Osteoblast (primary cell): Measurements from ENCODE around the gene DUS3L. TPM values are rescaled to one million over a fixed set of nuclear protein-coding genes. Genes with fewer than 3 reads are reported as not detected.

Source experiments
- DNase-seq: peaks from one replicate; pipeline ENCODE4 v3.0.0; 2011; ENCODE audit warnings: low spot score, mixed read lengths; ENCODE audit not compliant: insufficient read length; ENCODE audit errors: missing footprints
- H2AFZ ChIP-seq: 2 replicates; pipeline ENCODE4 v1.6.0; 2011; ENCODE audit warnings: mild to moderate bottlenecking, low read length
- H3K27ac ChIP-seq: 2 replicates; pipeline ENCODE4 v1.5.1; 2011; ENCODE audit warnings: mild to moderate bottlenecking, low read depth, low read length, moderate library complexity
- H3K27me3 ChIP-seq: 2 replicates; pipeline ENCODE4 v1.6.0; 2012; ENCODE audit warnings: mild to moderate bottlenecking, control low read depth, inconsistent platforms, low read length, moderate library complexity; ENCODE audit not compliant: insufficient read depth
- H3K36me3 ChIP-seq: 2 replicates; pipeline ENCODE4 v1.5.1; 2011; ENCODE audit warnings: mild to moderate bottlenecking, low read length, control low read depth, moderate library complexity; ENCODE audit not compliant: insufficient read depth
- H3K4me1 ChIP-seq: 2 replicates; pipeline ENCODE4 v1.5.1; 2011; ENCODE audit warnings: mild to moderate bottlenecking, low read length, control low read depth, moderate library complexity; ENCODE audit not compliant: insufficient read depth
- H3K4me2 ChIP-seq: 2 replicates; pipeline ENCODE4 v1.6.0; 2011; ENCODE audit warnings: mild to moderate bottlenecking, low read length; ENCODE audit not compliant: insufficient read depth
- H3K4me3 ChIP-seq: fragments of 200-600 bp; sonication (generic); 3 replicates; pipeline ENCODE4 v1.5.1; 2012; ENCODE audit warnings: mild to moderate bottlenecking, low read length, inconsistent platforms; ENCODE audit not compliant: insufficient read depth
- H3K79me2 ChIP-seq: 2 replicates; pipeline ENCODE4 v1.6.0; 2012; ENCODE audit warnings: mild to moderate bottlenecking, low read length, control low read depth, inconsistent platforms; ENCODE audit not compliant: insufficient read depth
- H3K9me3 ChIP-seq: 2 replicates; pipeline ENCODE4 v1.5.1; 2011; ENCODE audit warnings: low read depth, low read length, control low read depth
- H4K20me1 ChIP-seq: 2 replicates; pipeline ENCODE4 v1.6.0; 2012; ENCODE audit warnings: mild to moderate bottlenecking, low read length, control low read depth; ENCODE audit not compliant: insufficient read depth
- total RNA-seq: library from RNA; depleted of rRNA; stranded (reverse); fragments of >200 nt; gene quantifications from 2 replicates; pipeline ENCODE4 v1.2.3, GENCODE V29; 2012
- TF ChIP-seq, protein P1 (sequence below): IDR thresholded peaks from 2 replicates; pipeline ENCODE4 v1.5.1; 2011; ENCODE audit warnings: mild to moderate bottlenecking, low read depth, low read length, moderate library complexity; ENCODE audit errors: extremely low read depth

Gene DUS3L
- total RNA-seq, 1 donor = 30.0 TPM

DNA sequence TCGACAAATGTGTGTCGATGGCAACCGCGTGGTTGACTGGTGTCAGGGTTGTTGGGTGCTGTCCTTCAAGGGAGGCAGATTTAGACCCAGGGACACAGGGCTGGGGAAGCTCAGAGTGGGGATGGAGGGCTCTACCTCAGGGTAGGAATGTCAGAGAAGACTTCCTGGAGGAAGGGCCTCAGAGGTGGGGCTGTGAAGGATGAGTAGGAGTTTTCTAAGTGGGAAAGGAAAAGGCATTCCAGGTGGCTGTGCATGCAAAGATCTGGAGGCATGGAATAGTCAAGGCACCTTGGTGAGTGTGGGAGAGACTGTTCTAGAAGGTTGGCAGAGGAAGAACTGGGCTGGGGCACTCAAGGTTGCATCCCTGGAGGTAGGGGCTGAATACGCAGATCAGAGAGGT, 15.9 kb upstream of the DUS3L start:
- H4K20me1 ChIP-seq = no peaks in the 10 kb centered on the region
- no peak overlapping the region for H3K4me2 ChIP-seq
- H3K36me3 ChIP-seq = no peaks in the 10 kb centered on the region
- H3K4me3 ChIP-seq = no peak overlapping the region
- peaks cover 5% of the 10 kb centered on the region for H3K4me1 ChIP-seq
- TF ChIP-seq, protein P1, sequence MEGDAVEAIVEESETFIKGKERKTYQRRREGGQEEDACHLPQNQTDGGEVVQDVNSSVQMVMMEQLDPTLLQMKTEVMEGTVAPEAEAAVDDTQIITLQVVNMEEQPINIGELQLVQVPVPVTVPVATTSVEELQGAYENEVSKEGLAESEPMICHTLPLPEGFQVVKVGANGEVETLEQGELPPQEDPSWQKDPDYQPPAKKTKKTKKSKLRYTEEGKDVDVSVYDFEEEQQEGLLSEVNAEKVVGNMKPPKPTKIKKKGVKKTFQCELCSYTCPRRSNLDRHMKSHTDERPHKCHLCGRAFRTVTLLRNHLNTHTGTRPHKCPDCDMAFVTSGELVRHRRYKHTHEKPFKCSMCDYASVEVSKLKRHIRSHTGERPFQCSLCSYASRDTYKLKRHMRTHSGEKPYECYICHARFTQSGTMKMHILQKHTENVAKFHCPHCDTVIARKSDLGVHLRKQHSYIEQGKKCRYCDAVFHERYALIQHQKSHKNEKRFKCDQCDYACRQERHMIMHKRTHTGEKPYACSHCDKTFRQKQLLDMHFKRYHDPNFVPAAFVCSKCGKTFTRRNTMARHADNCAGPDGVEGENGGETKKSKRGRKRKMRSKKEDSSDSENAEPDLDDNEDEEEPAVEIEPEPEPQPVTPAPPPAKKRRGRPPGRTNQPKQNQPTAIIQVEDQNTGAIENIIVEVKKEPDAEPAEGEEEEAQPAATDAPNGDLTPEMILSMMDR = no peak
- no peak overlapping the region for H2AFZ ChIP-seq
- DNase-seq = no peak
- no peaks in the 10 kb centered on the region for H3K79me2 ChIP-seq
- H3K9me3 ChIP-seq = no peaks in the 10 kb centered on the region
- peaks cover 24% of the 10 kb centered on the region for H3K27me3 ChIP-seq
- H3K27ac ChIP-seq = no peak overlapping the region

DNA sequence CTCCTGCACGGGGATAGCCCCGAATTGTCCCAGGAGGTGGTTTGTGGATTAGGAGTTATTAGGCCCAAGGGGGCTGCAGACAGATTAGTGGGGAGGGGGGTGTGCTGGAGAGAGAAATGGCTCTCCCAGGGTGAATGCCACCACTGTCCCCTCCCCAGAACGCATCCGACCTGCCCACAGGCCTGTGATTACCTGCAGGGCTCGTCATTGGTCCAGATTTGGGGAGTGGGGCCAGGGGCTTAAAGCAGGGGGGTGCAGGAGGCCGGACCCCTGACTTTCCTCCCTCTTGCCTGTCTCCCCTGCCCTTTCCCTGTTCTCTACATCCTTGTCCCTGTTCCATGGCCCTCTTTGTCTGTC, 15.1 kb upstream of the DUS3L start:
- TF ChIP-seq, protein P1 = no peak
- no peak for DNase-seq
- H3K4me2 ChIP-seq = no peak overlapping the region
- no peaks in the 10 kb centered on the region for H3K79me2 ChIP-seq
- H3K27ac ChIP-seq = no peak overlapping the region
- H3K4me1 ChIP-seq = peaks cover 5% of the 10 kb centered on the region
- H3K27me3 ChIP-seq = peaks cover 29% of the 10 kb centered on the region
- H3K9me3 ChIP-seq = no peaks in the 10 kb centered on the region
- no peaks in the 10 kb centered on the region for H4K20me1 ChIP-seq
- no peak overlapping the region for H3K4me3 ChIP-seq
- H2AFZ ChIP-seq = no peak overlapping the region
- H3K36me3 ChIP-seq = no peaks in the 10 kb centered on the region

DNA sequence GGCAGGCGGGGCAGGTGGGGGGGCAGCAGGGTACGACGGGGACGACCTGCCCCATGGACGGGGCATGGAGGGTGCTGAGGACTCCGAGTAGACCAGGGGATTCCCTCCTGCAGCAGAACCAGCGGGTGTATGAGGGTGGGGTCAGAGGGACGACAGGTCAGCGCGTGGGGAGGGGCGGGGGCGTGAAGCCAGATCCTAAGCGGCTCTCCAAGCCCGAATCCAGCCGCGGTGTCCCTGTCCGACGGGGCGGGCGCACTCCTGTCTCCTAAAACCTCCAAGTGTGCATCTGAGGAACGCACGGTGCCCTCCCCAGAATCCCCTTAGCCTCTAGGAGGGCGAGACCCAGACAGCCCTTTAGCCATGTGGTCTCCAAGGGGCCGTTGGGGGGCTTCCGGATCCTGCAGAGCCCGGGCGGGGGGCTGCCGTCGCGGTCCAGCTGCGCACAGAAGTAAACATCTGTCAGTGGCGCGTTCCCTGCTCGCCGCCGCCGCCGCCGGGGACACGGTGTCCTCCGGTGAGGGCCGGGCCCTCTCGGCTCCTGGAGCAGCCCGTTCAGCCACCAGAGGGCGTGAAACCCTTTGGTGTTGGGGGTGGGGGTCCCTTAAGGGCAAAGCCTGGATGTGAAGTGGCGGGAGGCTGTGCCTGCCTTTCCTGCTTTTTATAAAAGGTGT, 14.6 kb upstream of the DUS3L start:
- Histone ChIP-seq H3K4me3 (no peak overlapping the region), H3K27ac (no peak overlapping the region), H3K4me1 (peaks cover 5% of the 10 kb centered on the region), H3K9me3 (no peaks in the 10 kb centered on the region), H2AFZ (no peak overlapping the region), H3K36me3 (no peaks in the 10 kb centered on the region), H4K20me1 (no peaks in the 10 kb centered on the region), H3K27me3 (peaks cover 29% of the 10 kb centered on the region), H3K4me2 (no peak overlapping the region), H3K79me2 (no peaks in the 10 kb centered on the region)
- DNase-seq = peak; percentile 97
- TF ChIP-seq, protein P1 = peak; percentile 54

DNA sequence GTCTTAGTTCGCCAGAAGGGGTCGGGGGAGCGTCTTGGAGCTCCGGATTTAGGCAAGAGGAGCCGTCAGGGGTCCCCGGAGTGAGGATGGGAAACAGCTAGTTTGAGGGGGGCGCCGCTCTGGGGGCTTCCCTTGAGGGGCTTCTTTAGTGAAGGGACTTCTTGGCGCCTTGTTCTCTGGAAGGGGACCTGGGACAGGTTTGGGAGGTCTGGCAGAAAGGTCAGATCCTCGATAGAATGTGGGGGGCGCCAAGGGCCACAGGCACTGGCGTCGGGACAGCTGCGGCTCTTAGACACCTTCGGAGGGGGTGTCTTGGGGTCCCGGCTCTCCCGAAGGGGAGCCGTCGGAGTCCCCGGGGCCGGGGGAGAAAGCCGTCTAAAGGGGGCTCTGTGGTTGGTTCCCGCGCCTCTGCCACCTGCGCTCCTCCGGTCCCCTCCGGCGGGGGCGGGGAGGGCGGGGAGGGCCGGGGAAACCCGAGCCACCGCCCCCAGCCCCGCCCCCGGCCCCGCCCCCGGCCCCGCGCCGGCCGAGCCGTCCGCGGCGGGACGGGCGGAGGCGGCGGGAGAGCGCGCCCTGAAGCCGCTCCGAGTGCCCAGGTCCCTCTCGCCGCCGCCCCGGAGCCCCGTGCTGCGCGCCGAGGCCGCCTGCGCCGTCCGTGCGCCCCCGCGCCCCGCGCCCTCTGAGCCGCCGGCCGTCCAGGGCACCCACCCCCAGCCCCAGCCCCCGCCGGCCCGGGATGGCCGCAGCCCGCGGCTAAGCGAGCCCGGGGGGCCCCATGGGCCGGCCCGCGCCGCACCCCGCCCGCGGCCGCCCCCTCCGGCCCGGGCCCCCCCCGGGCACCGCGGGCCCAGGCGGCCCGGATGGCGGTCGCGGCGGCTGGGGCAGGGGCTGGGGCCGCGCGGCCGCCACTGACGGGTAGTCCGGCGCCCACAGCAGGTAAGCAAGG, 13.8 kb upstream of the DUS3L start, which contains the start of gene NRTN:
NRTN (plus strand) TSS at position 552 of the 946 bp plus-strand sequence. CDS start 19,099 bp downstream, outside the sequence.
- no peak within 1 kb of the TSS for H2AFZ ChIP-seq
- no peaks in the 10 kb centered on the region for H3K36me3 ChIP-seq
- TF ChIP-seq, protein P1 = no peak
- H3K4me3 ChIP-seq = peak within 1 kb of the TSS; percentile 61
- H3K9me3 ChIP-seq = no peaks in the 10 kb centered on the region
- H3K27ac ChIP-seq = no peak within 1 kb of the TSS
- no peak for DNase-seq
- no peaks in the 10 kb centered on the region for H3K79me2 ChIP-seq
- peaks cover 29% of the 10 kb centered on the region for H3K27me3 ChIP-seq
- peaks cover 5% of the 10 kb centered on the region for H3K4me1 ChIP-seq
- peak within 1 kb of the TSS; percentile 78 for H3K4me2 ChIP-seq
- no peaks in the 10 kb centered on the region for H4K20me1 ChIP-seq
